Left renal cortex interstitium (tissue), 4 donors: ENCODE measurements around the gene FIG4. TPM values are rescaled to one million over a fixed set of nuclear protein-coding genes. Genes with fewer than 3 reads are reported as not detected.

Source experiments
- polyA plus RNA-seq, 4 donors: library from polyadenylated mRNA; unstranded; fragments of 120-200 nt; gene quantifications; one replicate each; pipeline ENCODE4 v1.2.1, GENCODE V29; 2013; ENCODE audit not compliant: insufficient read length in 4 of 4

FIG4 gene
- polyA plus RNA-seq, 4 donors, result 21.6 to 27.4 (median 23.3) TPM

Other genes starting within 250 kb of the FIG4 start
- 10 to 100 TPM; 21.3 to 41.1 (median 28.7) TPM for gene MICAL1, start 235.5 kb upstream of the FIG4 start, polyA plus RNA-seq
- gene ZBTB24, start 208.1 kb upstream of the FIG4 start, polyA plus RNA-seq, result 10 to 100 TPM; 13.6 to 15.7 (median 14.2) TPM
- gene AK9, start 94 bp upstream of the FIG4 start, polyA plus RNA-seq, result 10 to 100 TPM in 3 of 4 donors, 1 to 10 TPM in 1; 8.8 to 15.8 (median 14.2) TPM